Ovary (tissue), 3 donors: ENCODE data around the gene PEX14.

Experiments used
- EP300 ChIP-seq: sonication (generic); formaldehyde crosslinking; IDR thresholded peaks from one replicate; pipeline ENCODE4 v1.6.1; 2017; ENCODE audit warnings: antibody characterized with exemption
- POLR2A ChIP-seq: fragments of 450-650 bp; IDR thresholded peaks from one replicate; pipeline ENCODE4 v1.6.1; 2017; ENCODE audit warnings: antibody characterized with exemption, mild to moderate bottlenecking, moderate library complexity
- TF ChIP-seq, protein P1 (sequence below), 3 donors: fragments of 450-650 bp in 2 of 3; fragments of 200-600 bp in 1 of 3; IDR thresholded peaks; one replicate each; pipeline versions ENCODE4 v1.5.1 to v1.8.0; 2016 to 2022; ENCODE audit warnings: antibody characterized with exemption in 3 of 3, mild to moderate bottlenecking in 1 of 3
- donor health status: DM: no; HTN: no; CAD: no.

DNA sequence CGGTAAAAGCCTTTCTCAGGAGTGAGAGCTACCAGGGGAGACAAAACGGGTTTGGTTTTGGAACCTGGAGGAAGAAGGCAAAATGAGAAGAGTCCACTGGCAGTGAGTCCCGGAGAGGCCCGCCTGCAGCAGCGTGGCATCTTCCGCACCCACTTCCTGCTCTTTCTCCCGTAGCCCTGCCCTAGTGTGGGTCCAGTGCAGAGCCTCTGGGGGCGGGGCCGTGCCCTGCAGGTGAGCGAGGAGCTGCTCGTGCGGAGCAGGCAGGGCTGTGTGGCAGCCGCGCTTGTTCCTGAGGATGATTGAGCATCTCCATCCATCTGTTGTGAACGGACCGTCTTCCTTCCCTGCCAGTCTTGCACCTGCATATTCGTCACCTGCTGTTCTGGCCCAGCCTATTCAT, 66.5 kb downstream of the PEX14 start:
- TF ChIP-seq EP300, result no peak
- TF ChIP-seq, protein P1, sequence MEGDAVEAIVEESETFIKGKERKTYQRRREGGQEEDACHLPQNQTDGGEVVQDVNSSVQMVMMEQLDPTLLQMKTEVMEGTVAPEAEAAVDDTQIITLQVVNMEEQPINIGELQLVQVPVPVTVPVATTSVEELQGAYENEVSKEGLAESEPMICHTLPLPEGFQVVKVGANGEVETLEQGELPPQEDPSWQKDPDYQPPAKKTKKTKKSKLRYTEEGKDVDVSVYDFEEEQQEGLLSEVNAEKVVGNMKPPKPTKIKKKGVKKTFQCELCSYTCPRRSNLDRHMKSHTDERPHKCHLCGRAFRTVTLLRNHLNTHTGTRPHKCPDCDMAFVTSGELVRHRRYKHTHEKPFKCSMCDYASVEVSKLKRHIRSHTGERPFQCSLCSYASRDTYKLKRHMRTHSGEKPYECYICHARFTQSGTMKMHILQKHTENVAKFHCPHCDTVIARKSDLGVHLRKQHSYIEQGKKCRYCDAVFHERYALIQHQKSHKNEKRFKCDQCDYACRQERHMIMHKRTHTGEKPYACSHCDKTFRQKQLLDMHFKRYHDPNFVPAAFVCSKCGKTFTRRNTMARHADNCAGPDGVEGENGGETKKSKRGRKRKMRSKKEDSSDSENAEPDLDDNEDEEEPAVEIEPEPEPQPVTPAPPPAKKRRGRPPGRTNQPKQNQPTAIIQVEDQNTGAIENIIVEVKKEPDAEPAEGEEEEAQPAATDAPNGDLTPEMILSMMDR (IDR thresholded peaks at IDR 0.05), result no peak
- no peak for TF ChIP-seq POLR2A
